ENCODE data around the gene INHBA.

INHBA gene

DNA sequence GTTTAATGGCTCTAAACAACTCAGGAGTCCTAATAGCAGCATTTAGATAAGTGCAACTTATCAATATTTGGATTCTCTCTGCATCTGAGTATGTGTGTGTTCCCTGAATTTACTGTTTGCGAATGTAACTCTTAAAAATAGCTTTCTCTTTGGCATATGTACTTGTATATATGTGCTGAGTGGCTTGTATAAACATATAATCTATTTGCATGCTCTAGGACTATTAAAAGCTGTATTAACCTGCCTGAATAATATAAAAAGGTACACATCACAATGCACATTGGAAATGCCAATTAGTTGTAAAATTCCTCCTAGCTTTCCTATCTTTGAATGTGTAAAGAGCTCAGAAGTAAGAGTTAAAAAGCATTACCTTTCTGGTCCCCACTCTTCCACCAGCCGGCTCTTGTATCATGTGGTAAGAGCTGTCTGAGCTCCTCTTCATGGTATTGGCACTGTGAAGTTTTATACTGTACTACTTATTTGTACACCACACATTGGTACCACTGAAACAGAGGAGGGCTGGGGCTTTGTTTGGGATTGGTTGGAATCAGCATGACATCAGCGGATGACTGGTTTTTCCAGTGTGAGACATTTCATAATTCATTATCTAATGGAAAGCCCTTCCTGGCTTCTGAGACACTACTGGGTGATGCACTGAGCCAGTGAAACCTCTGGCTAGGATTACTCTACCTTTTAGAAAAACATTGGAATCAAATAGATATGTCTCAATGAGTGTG lies at the start of gene INHBA:
INHBA (minus strand) TSS at position 456 of the 737 bp plus-strand sequence. CDS start 2,716 bp downstream, outside the sequence.
- Histone ChIP-seq H3K9ac (ENCODE audit: low read length in 2 of 2) (no peak within 1 kb of the TSS), H3K36me3 (ENCODE audit: control insufficient read depth in 2 of 2, insufficient read depth in 2 of 2, low read length in 2 of 2) (no peaks in the 10 kb centered on the region), H3K4me1 (ENCODE audit: control insufficient read depth, insufficient read depth, low read length) (peaks cover 45% of the 10 kb centered on the region), H3K27me3 (ENCODE audit: control insufficient read depth in 1 of 2, insufficient read depth in 2 of 2, low read length in 2 of 2) (no peaks in the 10 kb centered on the region), H3K9me3 (ENCODE audit: control insufficient read depth in 2 of 2, low read length in 2 of 2) (no peaks in the 10 kb centered on the region), H3K4me3 (ENCODE audit: low read length in 2 of 2) (no peak within 1 kb of the TSS), H3K27ac (ENCODE audit: low read length) (no peak within 1 kb of the TSS)

DNA sequence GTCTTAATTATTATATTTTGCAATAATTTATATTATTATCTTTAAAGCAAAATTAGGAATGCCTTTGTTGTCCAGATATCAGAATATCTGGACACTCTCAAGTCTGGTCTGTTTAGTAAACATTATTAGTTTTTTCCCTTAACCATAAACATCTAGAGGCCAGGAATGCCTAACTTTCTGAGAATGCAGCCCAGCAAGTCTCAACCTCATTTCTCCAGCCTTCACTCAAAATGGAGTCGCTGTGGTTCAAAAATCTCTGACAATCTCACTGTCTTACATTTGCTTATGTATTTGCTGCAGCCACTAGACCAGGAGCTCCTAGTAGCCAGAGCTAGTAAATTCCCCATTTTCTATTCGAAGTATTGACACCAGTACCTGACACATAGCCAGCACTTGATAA lies 49.7 kb upstream of the INHBA start:
- Histone ChIP-seq H3K4me1 (ENCODE audit: control insufficient read depth, insufficient read depth, low read length) (no peaks in the 10 kb centered on the region), H3K27me3 (ENCODE audit: control insufficient read depth in 1 of 2, insufficient read depth in 2 of 2, low read length in 2 of 2) (no peaks in the 10 kb centered on the region), H3K36me3 (ENCODE audit: control insufficient read depth in 2 of 2, insufficient read depth in 2 of 2, low read length in 2 of 2) (no peaks in the 10 kb centered on the region), H3K9me3 (ENCODE audit: control insufficient read depth in 2 of 2, low read length in 2 of 2) (peaks cover 0 to 10% of the 10 kb centered on the region in 2 donors), H3K27ac (ENCODE audit: low read length) (no peak overlapping the region), H3K9ac (ENCODE audit: low read length in 2 of 2) (no peak overlapping the region), H3K4me3 (ENCODE audit: low read length in 2 of 2) (no peak overlapping the region)

DNA sequence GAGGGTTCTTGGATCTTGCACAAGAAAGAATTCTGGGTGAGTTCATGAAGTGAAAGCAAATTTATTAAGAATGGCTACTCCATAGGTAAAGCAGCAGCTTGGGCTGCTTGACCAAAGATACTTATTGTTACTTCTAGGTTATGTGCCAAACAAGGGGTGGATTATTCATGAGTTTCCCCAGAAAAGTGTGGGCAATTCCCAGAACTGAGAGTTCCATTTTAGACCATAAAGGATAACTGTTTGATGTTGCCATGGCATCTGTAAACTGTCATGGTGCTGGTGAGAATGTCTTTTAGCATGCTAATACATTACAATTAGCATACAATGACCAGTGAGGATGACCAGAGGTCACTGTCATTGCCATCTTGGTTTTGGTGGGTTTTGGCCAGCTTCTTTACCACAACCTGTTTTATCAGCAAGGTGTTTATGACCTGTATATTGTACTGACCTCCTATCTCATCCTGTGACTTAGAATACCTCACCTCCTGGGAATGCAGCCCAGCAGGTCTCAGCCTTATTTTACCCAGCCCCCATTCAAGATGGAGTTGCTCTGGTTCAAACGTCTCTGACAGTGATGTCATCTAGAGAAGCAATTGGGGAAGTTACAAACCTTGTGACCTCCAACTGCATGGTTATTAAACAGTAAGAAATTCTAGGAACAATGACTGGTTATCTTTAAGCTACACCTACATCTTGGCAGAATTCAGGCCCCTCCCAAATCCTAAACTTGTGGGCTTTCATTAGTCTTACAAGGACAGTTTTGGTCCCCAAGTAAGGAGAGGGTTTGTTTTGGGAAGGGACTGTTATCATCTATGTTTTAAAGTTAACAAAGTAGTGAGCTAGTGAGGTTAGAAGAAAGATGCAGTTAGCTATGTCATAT lies 48.0 kb upstream of the INHBA start:
- H3K4me3 ChIP-seq (ENCODE audit: low read length in 2 of 2): no peak overlapping the region
- no peaks in the 10 kb centered on the region for H3K27me3 ChIP-seq (ENCODE audit: control insufficient read depth in 1 of 2, insufficient read depth in 2 of 2, low read length in 2 of 2)
- H3K9me3 ChIP-seq (ENCODE audit: control insufficient read depth in 2 of 2, low read length in 2 of 2): peaks cover 0 to 5% of the 10 kb centered on the region in 2 donors
- H3K27ac ChIP-seq (ENCODE audit: low read length): no peak overlapping the region
- no peak overlapping the region for H3K9ac ChIP-seq (ENCODE audit: low read length in 2 of 2)
- no peaks in the 10 kb centered on the region for H3K4me1 ChIP-seq (ENCODE audit: control insufficient read depth, insufficient read depth, low read length)
- no peaks in the 10 kb centered on the region for H3K36me3 ChIP-seq (ENCODE audit: control insufficient read depth in 2 of 2, insufficient read depth in 2 of 2, low read length in 2 of 2)

DNA sequence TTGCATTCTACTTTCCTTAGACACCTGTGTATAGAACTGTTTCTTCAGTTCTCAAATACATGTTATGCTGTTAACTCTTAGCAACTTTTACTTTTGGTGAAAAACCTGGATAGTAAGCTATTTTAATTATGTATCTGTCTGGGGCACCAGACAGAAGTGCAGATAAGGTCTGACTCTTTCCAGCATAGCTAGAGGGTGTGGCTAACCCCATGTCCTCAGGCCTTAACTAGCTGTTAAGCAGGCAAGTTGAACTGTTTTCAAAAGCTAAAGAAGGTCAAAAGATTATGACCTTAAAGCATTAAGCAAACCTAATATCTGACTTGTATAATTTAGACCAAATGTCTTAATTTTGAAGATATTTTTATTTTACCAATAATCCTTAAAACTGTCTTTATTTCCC lies 45.1 kb upstream of the INHBA start:
- Histone ChIP-seq H3K36me3 (ENCODE audit: control insufficient read depth in 2 of 2, insufficient read depth in 2 of 2, low read length in 2 of 2) (no peaks in the 10 kb centered on the region), H3K9me3 (ENCODE audit: control insufficient read depth in 2 of 2, low read length in 2 of 2) (no peaks in the 10 kb centered on the region), H3K9ac (ENCODE audit: low read length in 2 of 2) (no peak overlapping the region), H3K27me3 (ENCODE audit: control insufficient read depth in 1 of 2, insufficient read depth in 2 of 2, low read length in 2 of 2) (no peaks in the 10 kb centered on the region), H3K4me3 (ENCODE audit: low read length in 2 of 2) (no peak overlapping the region), H3K27ac (ENCODE audit: low read length) (no peak overlapping the region), H3K4me1 (ENCODE audit: control insufficient read depth, insufficient read depth, low read length) (no peaks in the 10 kb centered on the region)

DNA sequence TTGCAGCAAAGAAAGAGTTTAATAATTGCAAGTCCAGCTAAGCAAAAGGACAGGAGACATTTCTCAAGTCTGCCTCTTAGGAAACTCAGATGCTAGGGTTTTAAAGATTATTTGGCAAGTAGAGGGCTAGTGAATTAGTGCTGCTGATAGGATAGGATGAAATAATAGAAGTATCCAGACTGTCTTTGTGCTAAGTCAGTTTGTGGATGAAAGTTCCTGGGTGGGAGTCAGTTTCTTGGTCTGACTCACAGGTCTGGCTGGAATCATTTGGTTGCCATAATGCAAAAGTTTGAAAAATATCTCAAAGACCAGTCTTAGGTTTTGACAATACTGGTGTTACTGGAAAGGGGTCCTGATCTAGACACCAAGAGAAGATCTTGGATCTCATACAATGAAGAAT lies 42.6 kb upstream of the INHBA start:
- Histone ChIP-seq H3K27ac (ENCODE audit: low read length) (no peak overlapping the region), H3K4me1 (ENCODE audit: control insufficient read depth, insufficient read depth, low read length) (no peaks in the 10 kb centered on the region), H3K9ac (ENCODE audit: low read length in 2 of 2) (no peak overlapping the region), H3K36me3 (ENCODE audit: control insufficient read depth in 2 of 2, insufficient read depth in 2 of 2, low read length in 2 of 2) (no peaks in the 10 kb centered on the region), H3K9me3 (ENCODE audit: control insufficient read depth in 2 of 2, low read length in 2 of 2) (peaks cover 8 to 12% of the 10 kb centered on the region in 2 donors), H3K27me3 (ENCODE audit: control insufficient read depth in 1 of 2, insufficient read depth in 2 of 2, low read length in 2 of 2) (no peaks in the 10 kb centered on the region), H3K4me3 (ENCODE audit: low read length in 2 of 2) (no peak overlapping the region)

GRCh38 chr7:41744161-41744560 lies 41.3 kb upstream of the INHBA start:
- Histone ChIP-seq H3K27me3 (ENCODE audit: control insufficient read depth in 1 of 2, insufficient read depth in 2 of 2, low read length in 2 of 2) (no peaks in the 10 kb centered on the region), H3K4me1 (ENCODE audit: control insufficient read depth, insufficient read depth, low read length) (no peaks in the 10 kb centered on the region), H3K36me3 (ENCODE audit: control insufficient read depth in 2 of 2, insufficient read depth in 2 of 2, low read length in 2 of 2) (no peaks in the 10 kb centered on the region), H3K9me3 (ENCODE audit: control insufficient read depth in 2 of 2, low read length in 2 of 2) (peaks cover 8 to 12% of the 10 kb centered on the region in 2 donors), H3K4me3 (ENCODE audit: low read length in 2 of 2) (no peak overlapping the region), H3K27ac (ENCODE audit: low read length) (no peak overlapping the region), H3K9ac (ENCODE audit: low read length in 2 of 2) (no peak overlapping the region)

GRCh38 chr7:41742401-41743020 lies 39.6 kb upstream of the INHBA start:
- no peak overlapping the region for H3K4me3 ChIP-seq (ENCODE audit: low read length in 2 of 2)
- H3K9ac ChIP-seq (ENCODE audit: low read length in 2 of 2): no peak overlapping the region
- H3K36me3 ChIP-seq (ENCODE audit: control insufficient read depth in 2 of 2, insufficient read depth in 2 of 2, low read length in 2 of 2): no peaks in the 10 kb centered on the region
- H3K27me3 ChIP-seq (ENCODE audit: control insufficient read depth in 1 of 2, insufficient read depth in 2 of 2, low read length in 2 of 2): no peaks in the 10 kb centered on the region
- H3K9me3 ChIP-seq (ENCODE audit: control insufficient read depth in 2 of 2, low read length in 2 of 2): peaks cover 8 to 12% of the 10 kb centered on the region in 2 donors
- H3K27ac ChIP-seq (ENCODE audit: low read length): no peak overlapping the region
- no peaks in the 10 kb centered on the region for H3K4me1 ChIP-seq (ENCODE audit: control insufficient read depth, insufficient read depth, low read length)

DNA sequence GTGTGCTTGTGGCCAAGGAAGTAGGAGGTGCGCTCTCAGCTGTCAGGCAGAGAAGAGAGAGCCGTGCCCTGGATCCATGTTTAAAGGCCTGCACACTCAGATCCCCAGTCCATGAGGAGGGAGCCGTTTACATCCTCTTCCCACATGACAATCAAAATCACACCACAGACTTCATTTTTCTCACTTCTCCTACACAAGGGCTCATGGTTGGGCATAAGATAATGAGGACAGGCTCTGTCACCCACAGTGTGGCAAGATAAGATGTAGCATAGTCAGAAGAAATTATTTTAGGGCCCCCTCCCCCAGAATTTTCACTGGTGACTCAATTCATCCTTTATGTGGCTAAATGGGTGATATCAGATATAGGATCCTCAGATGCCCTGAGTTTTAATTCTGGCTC lies 35.9 kb upstream of the INHBA start:
- Histone ChIP-seq H3K27me3 (ENCODE audit: control insufficient read depth in 1 of 2, insufficient read depth in 2 of 2, low read length in 2 of 2) (no peaks in the 10 kb centered on the region), H3K9me3 (ENCODE audit: control insufficient read depth in 2 of 2, low read length in 2 of 2) (peaks cover 8 to 12% of the 10 kb centered on the region in 2 donors), H3K4me3 (ENCODE audit: low read length in 2 of 2) (no peak overlapping the region), H3K27ac (ENCODE audit: low read length) (no peak overlapping the region), H3K9ac (ENCODE audit: low read length in 2 of 2) (no peak overlapping the region), H3K36me3 (ENCODE audit: control insufficient read depth in 2 of 2, insufficient read depth in 2 of 2, low read length in 2 of 2) (no peaks in the 10 kb centered on the region), H3K4me1 (ENCODE audit: control insufficient read depth, insufficient read depth, low read length) (no peaks in the 10 kb centered on the region)

GRCh38 chr7:41738336-41738735 lies 35.4 kb upstream of the INHBA start:
- H3K27me3 ChIP-seq (ENCODE audit: control insufficient read depth in 1 of 2, insufficient read depth in 2 of 2, low read length in 2 of 2): no peaks in the 10 kb centered on the region
- peaks cover 8 to 12% of the 10 kb centered on the region in 2 donors for H3K9me3 ChIP-seq (ENCODE audit: control insufficient read depth in 2 of 2, low read length in 2 of 2)
- H3K9ac ChIP-seq (ENCODE audit: low read length in 2 of 2): no peak overlapping the region
- no peak overlapping the region for H3K27ac ChIP-seq (ENCODE audit: low read length)
- no peak overlapping the region for H3K4me3 ChIP-seq (ENCODE audit: low read length in 2 of 2)
- H3K4me1 ChIP-seq (ENCODE audit: control insufficient read depth, insufficient read depth, low read length): no peaks in the 10 kb centered on the region
- H3K36me3 ChIP-seq (ENCODE audit: control insufficient read depth in 2 of 2, insufficient read depth in 2 of 2, low read length in 2 of 2): no peaks in the 10 kb centered on the region

DNA sequence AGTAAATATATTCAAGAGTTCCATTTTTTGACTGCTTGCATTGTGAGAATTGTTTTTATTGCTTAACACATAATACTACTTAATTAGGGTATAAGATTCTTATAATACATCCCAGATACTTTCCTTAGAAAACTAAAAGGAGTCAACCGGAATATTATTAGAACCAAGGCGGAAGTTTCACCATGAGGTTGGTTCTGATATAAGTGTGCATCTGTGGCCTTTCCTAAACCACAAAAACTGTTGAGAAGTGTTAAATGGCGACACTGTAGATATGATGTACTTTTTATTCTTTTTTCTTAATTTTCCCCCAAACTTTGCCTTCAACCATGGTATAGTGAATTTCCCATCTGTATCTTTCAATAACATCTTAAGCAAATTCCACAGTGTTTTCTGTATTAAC lies 32.3 kb upstream of the INHBA start:
- Histone ChIP-seq H3K9ac (ENCODE audit: low read length in 2 of 2) (no peak overlapping the region), H3K4me3 (ENCODE audit: low read length in 2 of 2) (no peak overlapping the region), H3K4me1 (ENCODE audit: control insufficient read depth, insufficient read depth, low read length) (no peaks in the 10 kb centered on the region), H3K36me3 (ENCODE audit: control insufficient read depth in 2 of 2, insufficient read depth in 2 of 2, low read length in 2 of 2) (no peaks in the 10 kb centered on the region), H3K9me3 (ENCODE audit: control insufficient read depth in 2 of 2, low read length in 2 of 2) (no peaks in the 10 kb centered on the region), H3K27ac (ENCODE audit: low read length) (no peak overlapping the region), H3K27me3 (ENCODE audit: control insufficient read depth in 1 of 2, insufficient read depth in 2 of 2, low read length in 2 of 2) (no peaks in the 10 kb centered on the region)

Data from stomach smooth muscle (tissue), 2 donors.